H9 (cell line): ENCODE measurements around the gene ANKMY2. TPM values are rescaled to one million over a fixed set of nuclear protein-coding genes. Genes with fewer than 3 reads are reported as not detected.

Experiments
- DNase-seq: peaks from one replicate; pipeline ENCODE4 v3.0.0-alpha.2; 2017
- H2AFZ ChIP-seq: one replicate; pipeline ENCODE4 v1.6.1; 2013; ENCODE audit warnings: mild to moderate bottlenecking, low read length, control low read depth, moderate library complexity
- H2AK5ac ChIP-seq: 2 replicates; pipeline ENCODE4 v1.6.1; 2013; ENCODE audit warnings: low read length, control low read depth, mixed read lengths; ENCODE audit not compliant: insufficient read length
- H2BK120ac ChIP-seq: one replicate; pipeline ENCODE4 v1.6.1; 2013; ENCODE audit warnings: low read depth, mild to moderate bottlenecking, low read length, control low read depth, inconsistent platforms; ENCODE audit not compliant: poor library complexity, severe bottlenecking
- H2BK12ac ChIP-seq: 2 replicates; pipeline ENCODE4 v1.6.1; 2013; ENCODE audit warnings: low read length, control low read depth, mixed read lengths, low read depth; ENCODE audit not compliant: insufficient read length
- H2BK15ac ChIP-seq: 2 replicates; pipeline ENCODE4 v1.6.1; 2013; ENCODE audit warnings: low read depth, low read length, control low read depth
- H2BK20ac ChIP-seq: one replicate; pipeline ENCODE4 v1.6.1; 2013; ENCODE audit warnings: low read depth, mild to moderate bottlenecking, low read length, control low read depth, inconsistent platforms; ENCODE audit not compliant: poor library complexity, severe bottlenecking
- H2BK5ac ChIP-seq: 2 replicates; pipeline ENCODE4 v1.6.1; 2013; ENCODE audit warnings: low read length, control low read depth, mixed read lengths; ENCODE audit not compliant: insufficient read length
- H3K14ac ChIP-seq: 2 replicates; pipeline ENCODE4 v1.6.1; 2013; ENCODE audit warnings: low read length, control low read depth; ENCODE audit not compliant: insufficient read depth
- H3K18ac ChIP-seq: 2 replicates; pipeline ENCODE4 v1.6.1; 2013; ENCODE audit warnings: low read depth, mild to moderate bottlenecking, mixed read lengths, low read length, control low read depth; ENCODE audit not compliant: insufficient read length
- H3K23ac ChIP-seq: 2 replicates; pipeline ENCODE4 v1.6.1; 2013; ENCODE audit warnings: low read length, control low read depth, mixed read lengths, low read depth; ENCODE audit not compliant: insufficient read length
- H3K23me2 ChIP-seq: 2 replicates; pipeline ENCODE4 v1.6.1; 2013; ENCODE audit warnings: low read depth, mild to moderate bottlenecking, mixed read lengths, low read length, control low read depth; ENCODE audit not compliant: insufficient read length, poor library complexity, severe bottlenecking
- H3K27ac ChIP-seq: 2 replicates; pipeline ENCODE4 v1.5.1; 2013; ENCODE audit warnings: low read length, control low read depth, mixed read lengths, low read depth; ENCODE audit not compliant: insufficient read length
- H3K27me3 ChIP-seq: 2 replicates; pipeline ENCODE4 v1.6.1; 2013; ENCODE audit warnings: low read length, control low read depth, inconsistent platforms; ENCODE audit not compliant: insufficient read depth
- H3K4ac ChIP-seq: 2 replicates; pipeline ENCODE4 v1.6.1; 2013; ENCODE audit warnings: low read depth, mild to moderate bottlenecking, control low read depth, inconsistent platforms, low read length, moderate library complexity
- H3K4me1 ChIP-seq: 2 replicates; pipeline ENCODE4 v1.6.1; 2013; ENCODE audit warnings: low read length, control low read depth, inconsistent platforms; ENCODE audit not compliant: insufficient read depth
- H3K4me2 ChIP-seq: 2 replicates; pipeline ENCODE4 v1.6.1; 2013; ENCODE audit warnings: low read length, control low read depth, mixed read lengths; ENCODE audit not compliant: insufficient read length, insufficient read depth
- H3K56ac ChIP-seq: 2 replicates; pipeline ENCODE4 v1.6.1; 2013; ENCODE audit warnings: low read depth, mild to moderate bottlenecking, mixed read lengths, low read length, control low read depth; ENCODE audit not compliant: insufficient read length
- H3K79me1 ChIP-seq: 2 replicates; pipeline ENCODE4 v1.6.1; 2013; ENCODE audit warnings: low read depth, mild to moderate bottlenecking, moderate library complexity, low read length, control low read depth, inconsistent platforms; ENCODE audit not compliant: insufficient read depth, poor library complexity, severe bottlenecking
- H3K79me2 ChIP-seq: 2 replicates; pipeline ENCODE4 v1.6.1; 2013; ENCODE audit warnings: low read length, control low read depth, inconsistent platforms; ENCODE audit not compliant: insufficient read depth
- H3K9ac ChIP-seq: 2 replicates; pipeline ENCODE4 v1.6.1; 2013; ENCODE audit warnings: low read length, control low read depth, mixed read lengths; ENCODE audit not compliant: insufficient read length; ENCODE audit errors: extremely low read depth
- H3K9me3 ChIP-seq: one replicate; pipeline ENCODE4 v1.6.1; 2013; ENCODE audit warnings: low read depth, low read length, inconsistent platforms; ENCODE audit not compliant: control insufficient read depth
- H3T11ph ChIP-seq: one replicate; pipeline ENCODE4 v1.6.1; 2013; ENCODE audit warnings: mild to moderate bottlenecking, low read length, control low read depth, inconsistent platforms
- H4K20me1 ChIP-seq: one replicate; pipeline ENCODE4 v1.6.1; 2013; ENCODE audit not compliant: control insufficient read depth, insufficient read length, insufficient read depth
- H4K5ac ChIP-seq: 2 replicates; pipeline ENCODE4 v1.6.1; 2013; ENCODE audit warnings: low read depth, mild to moderate bottlenecking, mixed read lengths, low read length, control low read depth; ENCODE audit not compliant: insufficient read length
- H4K8ac ChIP-seq: replicated peaks from 2 replicates; pipeline ENCODE4 v1.6.1; 2013; ENCODE audit warnings: low read length, control low read depth, mixed read lengths, low read depth; ENCODE audit not compliant: insufficient read length
- H4K91ac ChIP-seq: 2 replicates; pipeline ENCODE4 v1.6.1; 2013; ENCODE audit warnings: low read depth, mild to moderate bottlenecking, moderate library complexity, mixed read lengths, low read length, control low read depth; ENCODE audit not compliant: insufficient read length
- H3K27ac Mint-ChIP-seq, 3 experiments: 2 replicates in 2 of 3; 3 replicates in 1 of 3; pipeline ENCODE4 v1.8.0; 2020 to 2021; ENCODE audit warnings: mixed read lengths in 3 of 3, mild to moderate bottlenecking in 1 of 3, moderate library complexity in 1 of 3
- H3K27me3 Mint-ChIP-seq: 2 replicates; pipeline ENCODE4 v1.8.0; 2021; ENCODE audit warnings: low read depth, mild to moderate bottlenecking, moderate library complexity, mixed read lengths
- H3K36me3 Mint-ChIP-seq, 3 experiments: 2 replicates in 2 of 3; 3 replicates in 1 of 3; pipeline ENCODE4 v1.8.0; 2020 to 2021; ENCODE audit warnings: low read depth in 3 of 3, mixed read lengths in 3 of 3; ENCODE audit not compliant: insufficient read depth in 1 of 3
- H3K4me1 Mint-ChIP-seq, 2 experiments: 2 replicates each; pipeline ENCODE4 v1.8.0; 2020; ENCODE audit warnings: mixed read lengths in 2 of 2
- H3K4me3 Mint-ChIP-seq, 2 experiments: 2 replicates in 1 of 2; 3 replicates in 1 of 2; pipeline ENCODE4 v1.8.0; 2020 to 2021; ENCODE audit warnings: mild to moderate bottlenecking in 2 of 2, mixed read lengths in 2 of 2, moderate library complexity in 1 of 2
- H3K9me3 Mint-ChIP-seq, 2 experiments: 2 replicates in 1 of 2; 3 replicates in 1 of 2; pipeline ENCODE4 v1.8.0; 2020; ENCODE audit warnings: mild to moderate bottlenecking in 2 of 2, mixed read lengths in 2 of 2, moderate library complexity in 1 of 2
- WGBS: extraction: QIAGEN DNeasy Blood & Tissue Kit; methylation state at CpG from one replicate; pipeline ENCODE4 v1.1.7; 2013; ENCODE audit warnings: missing lambda C conversion rate, low lambda C conversion rate, mixed read lengths; ENCODE audit not compliant: insufficient read length; ENCODE audit errors: extremely low coverage; 5-methylcytosine and 5-hydroxymethylcytosine counted together
- total RNA-seq: library from RNA; stranded (reverse); gene quantifications from 2 replicates; pipeline ENCODE4 v1.2.1, GENCODE V29; 2021
- TF ChIP-seq, protein P1 (sequence below): fragments of 200-600 bp; sonication (generic); conservative IDR thresholded peaks from 3 replicates; pipeline ENCODE4 v1.8.0; 2021; ENCODE audit warnings: antibody characterized with exemption, mild to moderate bottlenecking

The ANKMY2 gene
- total RNA-seq, 1 experiment from 2014 or later: 12.7 TPM

DNA sequence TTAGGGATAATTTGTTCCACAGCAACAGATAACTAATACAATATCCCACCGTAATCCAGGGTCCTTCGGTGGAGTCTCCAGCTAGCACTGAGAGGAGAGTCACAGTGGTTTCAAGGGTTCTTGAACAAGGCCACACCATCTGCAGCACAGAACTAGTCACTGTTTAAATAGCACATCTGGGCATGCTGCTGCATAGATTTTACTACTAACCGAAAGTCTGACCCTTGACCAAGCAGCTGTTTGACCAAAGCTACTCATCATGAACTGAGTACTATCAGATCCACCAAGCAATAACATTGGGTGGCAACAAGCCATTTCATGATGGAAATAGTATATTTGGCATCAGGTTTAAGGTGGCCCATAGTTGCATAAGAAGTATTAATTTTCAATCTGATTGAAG, 53.2 kb downstream of the ANKMY2 start:
- no CpG with 5 or more reads among the region's 3 CpGs for WGBS
- Histone ChIP-seq H2BK5ac (no peak overlapping the region), H3K27me3 (no peaks in the 10 kb centered on the region), H2BK15ac (no peak overlapping the region), H3K4me1 (peaks cover 2% of the 10 kb centered on the region; the same call in 1 of the 2 replicates), H3K79me2 (no peaks in the 10 kb centered on the region), H4K5ac (no peak overlapping the region), H3T11ph (no peak overlapping the region), H2BK12ac (no peak overlapping the region), H4K20me1 (no peaks in the 10 kb centered on the region), H3K27ac (no peak overlapping the region), H3K23ac (no peak overlapping the region), H2BK20ac (no peak overlapping the region), H3K56ac (no peak overlapping the region), H3K4me2 (no peak overlapping the region), H2AFZ (no peak overlapping the region), H3K79me1 (no peaks in the 10 kb centered on the region), H4K91ac (no peak overlapping the region), H3K18ac (no peak overlapping the region), H2AK5ac (no peak overlapping the region), H3K14ac (no peak overlapping the region), H3K9ac (no peak overlapping the region), H3K23me2 (no peaks in the 10 kb centered on the region), H3K9me3 (no peaks in the 10 kb centered on the region), H3K4ac (no peak overlapping the region), H2BK120ac (no peak overlapping the region), H4K8ac (no peak overlapping the region)
- no peak overlapping the region for H3K27ac Mint-ChIP-seq
- no peaks in the 10 kb centered on the region for H3K36me3 Mint-ChIP-seq
- no peaks in the 10 kb centered on the region for H3K9me3 Mint-ChIP-seq
- no peak overlapping the region for H3K4me3 Mint-ChIP-seq
- TF ChIP-seq, protein P1, sequence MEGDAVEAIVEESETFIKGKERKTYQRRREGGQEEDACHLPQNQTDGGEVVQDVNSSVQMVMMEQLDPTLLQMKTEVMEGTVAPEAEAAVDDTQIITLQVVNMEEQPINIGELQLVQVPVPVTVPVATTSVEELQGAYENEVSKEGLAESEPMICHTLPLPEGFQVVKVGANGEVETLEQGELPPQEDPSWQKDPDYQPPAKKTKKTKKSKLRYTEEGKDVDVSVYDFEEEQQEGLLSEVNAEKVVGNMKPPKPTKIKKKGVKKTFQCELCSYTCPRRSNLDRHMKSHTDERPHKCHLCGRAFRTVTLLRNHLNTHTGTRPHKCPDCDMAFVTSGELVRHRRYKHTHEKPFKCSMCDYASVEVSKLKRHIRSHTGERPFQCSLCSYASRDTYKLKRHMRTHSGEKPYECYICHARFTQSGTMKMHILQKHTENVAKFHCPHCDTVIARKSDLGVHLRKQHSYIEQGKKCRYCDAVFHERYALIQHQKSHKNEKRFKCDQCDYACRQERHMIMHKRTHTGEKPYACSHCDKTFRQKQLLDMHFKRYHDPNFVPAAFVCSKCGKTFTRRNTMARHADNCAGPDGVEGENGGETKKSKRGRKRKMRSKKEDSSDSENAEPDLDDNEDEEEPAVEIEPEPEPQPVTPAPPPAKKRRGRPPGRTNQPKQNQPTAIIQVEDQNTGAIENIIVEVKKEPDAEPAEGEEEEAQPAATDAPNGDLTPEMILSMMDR: no peak
- peaks cover 6 to 12% of the 10 kb centered on the region in 2 experiments for H3K4me1 Mint-ChIP-seq
- no peaks in the 10 kb centered on the region for H3K27me3 Mint-ChIP-seq
- no peak for DNase-seq
